Fibroblast of the conjunctiva (primary cell): ENCODE results near the gene NGRN.
"Not testable (repeated sequence)": the region's sequence is repeated elsewhere in the genome, so short reads cannot be mapped to it uniquely, and the experiment has no call there.

ENCODE experiments used
- DNase-seq: peaks from one replicate; pipeline ENCODE4 v3.0.0-alpha.2; 2010; ENCODE audit warnings: low read depth

The NGRN gene

DNA sequence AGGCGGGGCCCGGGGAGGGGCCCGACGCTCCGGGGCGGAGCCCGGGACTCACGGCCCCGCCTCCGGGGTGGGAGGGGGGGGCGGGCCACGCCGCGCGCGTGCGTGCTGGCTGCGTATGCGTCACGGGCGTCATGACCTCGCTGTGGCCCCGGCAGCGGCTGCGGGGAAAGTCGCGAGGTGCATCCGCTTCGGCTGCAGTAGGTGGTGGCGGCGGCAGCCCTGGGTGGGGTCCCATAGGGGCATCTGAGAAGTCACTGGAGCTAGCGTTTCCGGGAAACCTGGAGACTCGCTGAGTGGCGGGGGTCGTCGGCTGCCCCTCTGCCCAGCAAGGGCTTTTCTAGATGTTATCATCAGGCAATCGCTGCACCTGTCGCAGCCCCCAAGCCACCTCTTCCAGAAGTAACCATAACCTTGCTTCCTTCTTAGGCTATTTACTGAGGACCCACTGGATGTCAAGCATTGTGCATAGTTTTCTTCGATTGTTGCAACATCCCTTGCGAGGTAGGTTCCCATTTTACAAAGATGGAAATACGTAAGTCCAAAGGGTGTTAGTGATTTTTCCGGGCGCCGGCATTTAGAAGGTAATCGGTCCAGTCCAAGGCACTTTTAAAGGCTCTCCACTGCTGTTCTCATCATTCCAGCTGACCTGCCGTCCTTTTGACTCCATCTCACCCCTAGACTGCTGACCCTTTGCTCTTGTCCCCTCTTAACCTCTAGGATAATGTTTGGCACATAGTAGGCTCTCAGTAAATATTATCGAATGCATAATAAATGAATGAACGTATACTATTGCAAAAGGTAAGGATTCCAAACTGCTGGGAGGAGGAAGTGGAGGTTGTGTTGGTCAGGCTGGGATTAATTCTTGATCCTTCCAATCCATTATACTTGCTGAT lies 31.1 kb upstream of the NGRN start, which contains the start of gene GDPGP1:
Gene GDPGP1, plus strand, starts transcription at position 114 of the 893 bp plus-strand sequence. CDS start 6,700 bp downstream, outside the sequence.
- DNase-seq = no peak

DNA sequence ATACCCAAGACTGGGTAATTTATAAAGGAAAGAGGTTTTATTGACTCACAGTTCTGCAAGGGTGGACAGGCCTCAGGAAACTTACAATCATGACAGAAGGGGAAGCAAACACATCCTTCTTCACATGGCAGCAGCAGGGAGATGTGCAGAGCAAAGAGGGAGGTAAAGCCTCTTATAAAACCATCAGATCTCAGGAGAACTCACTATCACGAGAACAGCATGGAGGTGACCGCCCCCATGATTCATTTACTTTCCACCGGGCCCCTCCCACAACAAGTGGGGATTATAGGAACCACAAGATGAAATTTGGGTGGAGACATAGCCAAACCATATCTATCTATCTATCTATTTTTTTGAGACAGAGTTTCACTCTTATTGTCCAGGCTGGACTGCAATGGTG lies 26.1 kb upstream of the NGRN start:
- no peak for DNase-seq

DNA sequence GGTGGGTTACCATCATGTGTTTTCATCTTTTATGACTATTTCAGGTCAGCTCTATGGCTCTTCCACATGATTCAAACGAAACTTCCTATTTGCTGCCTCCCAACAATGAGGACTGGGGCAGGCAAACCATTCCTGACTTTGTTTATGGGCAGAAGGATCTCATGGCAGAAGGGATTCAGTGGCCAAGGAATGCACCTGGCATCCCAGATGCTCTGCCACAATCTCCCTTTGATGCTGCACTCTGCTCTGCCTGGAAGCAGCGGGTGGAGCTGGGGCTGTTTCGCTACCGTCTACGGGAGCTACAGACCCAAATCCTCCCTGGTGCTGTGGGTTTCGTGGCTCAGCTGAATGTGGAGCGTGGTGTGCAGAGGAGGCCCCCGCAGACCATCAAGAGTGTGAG lies 24.6 kb upstream of the NGRN start:
- DNase-seq = no peak

DNA sequence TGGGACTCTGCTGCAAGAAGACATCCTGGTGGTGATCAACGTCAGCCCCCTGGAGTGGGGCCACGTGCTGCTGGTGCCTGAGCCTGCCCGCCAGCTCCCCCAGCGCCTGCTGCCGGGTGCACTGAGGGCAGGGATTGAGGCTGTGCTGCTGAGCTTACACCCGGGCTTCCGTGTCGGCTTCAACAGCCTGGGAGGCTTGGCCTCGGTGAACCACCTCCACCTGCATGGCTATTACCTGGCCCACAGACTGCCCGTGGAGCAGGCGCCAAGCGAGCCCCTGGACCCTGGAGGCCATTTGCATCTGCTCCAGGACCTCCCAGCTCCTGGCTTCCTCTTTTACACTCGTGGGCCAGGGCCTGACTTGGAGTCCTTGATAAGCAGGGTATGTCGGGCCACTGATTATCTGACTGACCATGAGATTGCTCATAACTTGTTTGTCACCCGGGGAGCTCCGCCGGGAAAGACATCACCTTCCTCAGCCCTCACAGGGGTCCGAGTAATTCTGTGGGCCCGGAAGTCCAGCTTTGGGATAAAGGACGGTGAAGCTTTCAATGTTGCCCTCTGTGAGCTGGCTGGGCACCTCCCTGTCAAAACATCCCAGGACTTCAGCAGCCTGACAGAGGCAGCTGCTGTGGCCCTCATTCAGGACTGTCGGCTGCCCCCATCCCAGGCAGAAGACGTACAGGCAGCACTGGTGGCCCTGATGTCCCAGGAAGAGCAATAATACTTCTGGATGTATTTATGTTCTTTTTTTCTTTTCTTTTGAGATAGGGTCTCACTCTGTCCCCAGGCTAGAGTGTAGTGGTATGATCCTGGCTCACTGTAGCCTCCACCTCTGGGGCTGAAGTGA lies 23.9 kb upstream of the NGRN start:
- DNase-seq = no peak

DNA sequence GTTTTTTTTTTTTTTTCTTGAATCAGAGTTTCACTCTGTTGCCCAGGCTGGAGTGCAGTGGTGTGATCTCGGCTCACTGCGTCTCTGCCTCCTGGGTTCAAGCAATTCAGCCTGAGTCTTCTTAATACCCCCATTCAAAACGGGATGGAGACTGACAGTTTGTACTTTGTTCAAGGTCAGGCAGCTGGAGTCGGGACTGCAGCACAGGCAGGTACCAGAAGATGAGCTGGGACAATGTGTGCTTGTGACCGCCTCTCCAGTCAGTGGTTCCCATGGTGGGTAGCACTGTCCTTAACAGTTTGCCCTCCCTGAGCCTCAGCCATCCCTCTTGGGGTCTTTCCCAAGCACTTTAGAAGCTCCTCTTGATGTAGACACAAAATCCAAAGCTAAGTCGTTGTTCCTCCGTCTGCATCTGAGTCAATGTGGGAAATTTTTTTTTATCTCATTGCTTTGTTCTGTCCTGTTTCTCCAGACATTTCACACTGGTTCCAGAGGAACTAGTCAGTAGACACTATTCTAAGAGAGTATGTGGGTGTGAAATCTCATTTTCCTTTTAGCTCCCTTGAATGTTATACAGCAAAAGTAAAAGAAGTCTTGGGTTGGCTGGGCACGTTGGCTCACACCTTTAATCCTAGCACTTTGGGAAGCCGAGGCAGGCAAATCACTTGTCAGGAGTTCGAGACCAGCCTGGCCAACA lies 21.4 kb upstream of the NGRN start:
- DNase-seq = no peak

DNA sequence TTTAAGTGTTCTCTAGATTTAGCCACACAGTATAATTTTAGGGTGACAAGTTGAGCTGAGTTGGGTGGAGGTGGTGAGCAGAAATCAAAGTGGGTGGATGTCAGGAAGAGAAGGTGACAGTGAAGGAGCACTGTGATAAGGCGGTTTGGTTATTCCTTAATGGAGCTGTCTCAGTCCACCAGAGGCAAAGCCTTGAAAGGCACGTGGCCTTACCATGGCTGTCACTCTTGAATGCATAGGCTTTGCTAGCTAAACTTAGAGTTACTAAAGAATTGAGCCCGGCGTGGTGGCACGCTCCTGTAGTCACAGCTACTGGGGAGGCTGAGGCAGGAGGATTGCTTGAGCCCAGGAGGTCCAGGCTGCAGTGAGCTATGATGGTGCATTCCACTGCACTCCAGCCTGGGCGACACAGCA lies 16.7 kb upstream of the NGRN start:
- no peak for DNase-seq

DNA sequence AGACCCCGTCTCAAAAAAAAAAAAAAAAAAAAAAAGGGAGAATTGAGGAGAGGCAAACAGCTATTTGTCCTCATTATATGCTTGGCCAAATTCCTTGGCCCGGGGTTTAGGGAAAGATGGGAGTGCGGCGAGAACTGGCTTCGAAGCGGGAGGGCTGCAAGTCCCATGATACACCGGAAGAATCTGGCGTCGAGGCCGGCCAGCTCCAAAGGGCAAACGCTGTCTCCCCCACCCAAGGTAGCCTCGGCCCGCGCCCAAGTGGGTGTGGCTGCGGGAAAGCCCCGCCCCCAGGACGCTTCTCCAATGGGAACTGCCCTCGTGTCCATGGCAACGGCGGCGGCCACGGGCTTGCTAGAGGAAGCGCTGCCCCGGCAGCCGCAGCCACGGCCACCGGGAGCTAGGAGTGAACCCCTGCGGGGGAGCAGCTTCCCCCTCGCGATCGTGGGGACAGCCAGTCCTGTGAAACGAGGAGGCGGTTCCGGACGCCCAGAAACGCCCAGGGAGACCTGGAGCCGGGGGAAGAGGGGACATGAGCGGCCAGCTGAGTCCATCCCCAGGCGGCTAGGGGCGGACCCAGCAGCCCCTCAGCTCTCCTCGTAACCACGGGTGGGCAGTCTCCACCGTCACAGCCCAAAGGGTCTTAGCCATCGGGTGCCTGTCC lies 16.1 kb upstream of the NGRN start, which contains the start of gene TTLL13:
Gene TTLL13, plus strand, starts transcription at position 354 of the 661 bp plus-strand sequence. CDS start 1,075 bp downstream, outside the sequence.
- DNase-seq = peak; percentile 64

DNA sequence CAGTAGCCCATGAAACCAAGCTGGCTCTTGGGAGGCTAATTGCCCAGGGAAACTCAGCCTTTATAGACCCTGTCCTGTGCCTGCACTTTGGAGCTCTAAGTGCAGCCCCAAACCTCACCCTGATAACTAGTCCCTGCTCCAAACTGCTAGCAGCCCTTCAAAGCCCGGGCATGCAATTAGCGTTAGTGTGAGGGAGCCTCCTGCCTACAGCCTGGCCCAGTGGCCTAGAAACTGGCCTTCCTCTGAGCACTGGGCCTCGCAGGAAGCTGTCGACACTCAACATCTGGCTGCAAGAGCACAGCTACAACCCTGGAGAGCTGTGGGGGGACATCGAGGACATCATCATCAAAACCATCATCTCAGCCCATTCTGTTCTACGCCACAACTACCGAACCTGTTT lies 7.7 kb upstream of the NGRN start:
- no peak for DNase-seq

DNA sequence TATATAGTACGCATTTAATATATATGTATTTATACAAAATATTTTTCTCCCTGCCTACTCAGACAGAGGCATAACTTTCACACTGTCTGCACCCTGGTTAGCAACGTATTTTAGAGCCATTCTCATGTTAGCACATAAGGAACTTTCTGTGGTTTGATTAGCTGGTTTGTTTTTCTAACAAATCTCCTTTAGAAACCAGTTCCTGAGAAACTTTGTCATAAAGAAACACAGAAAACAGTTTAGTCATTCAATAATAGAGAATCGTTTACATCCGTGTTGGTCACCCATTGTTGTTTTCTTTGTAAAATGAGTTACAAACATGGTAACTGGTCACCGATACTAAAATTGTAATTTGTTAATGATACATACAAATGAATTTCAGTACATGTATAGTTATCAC lies 5.9 kb upstream of the NGRN start:
- no peak for DNase-seq

DNA sequence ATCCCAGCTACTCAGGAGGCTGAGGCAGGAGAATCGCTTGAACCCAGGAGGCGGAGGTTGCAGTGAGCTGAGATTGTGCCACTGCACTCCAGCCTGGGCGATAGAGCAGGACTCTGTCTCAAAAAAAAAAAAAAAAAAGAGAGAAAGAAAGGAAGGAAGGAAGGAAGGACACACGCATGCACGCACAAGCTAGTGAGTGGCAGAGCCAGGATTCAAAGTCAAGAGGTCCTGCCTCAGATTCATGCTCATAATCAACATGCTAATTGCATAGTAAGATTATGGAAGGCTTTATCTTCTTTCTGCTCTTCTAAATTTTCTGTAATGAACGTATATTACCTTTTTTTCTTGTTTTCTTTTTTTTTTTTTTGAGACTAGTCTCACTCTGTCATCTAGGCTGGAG lies 4.7 kb upstream of the NGRN start:
- not testable (repeated sequence) for DNase-seq

DNA sequence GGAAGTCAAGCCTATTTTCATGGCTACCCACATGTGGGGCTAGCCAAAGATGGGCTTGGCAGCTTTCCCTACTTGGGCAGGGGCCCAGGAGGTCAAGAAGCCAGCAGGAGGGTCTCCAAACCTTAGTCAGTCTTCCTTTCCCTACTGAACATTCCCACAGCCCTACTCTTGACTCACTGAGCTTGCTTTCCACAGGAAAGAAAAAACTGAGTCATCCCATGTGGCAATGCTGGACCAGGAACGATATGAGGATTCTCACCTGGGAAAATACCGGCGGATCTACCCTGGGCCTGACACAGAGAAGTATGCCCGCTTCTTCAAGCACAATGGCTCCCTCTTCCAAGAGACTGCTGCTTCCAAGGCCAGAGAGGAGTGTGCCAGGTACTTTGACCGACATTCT lies 3.7 kb upstream of the NGRN start:
- DNase-seq = no peak

DNA sequence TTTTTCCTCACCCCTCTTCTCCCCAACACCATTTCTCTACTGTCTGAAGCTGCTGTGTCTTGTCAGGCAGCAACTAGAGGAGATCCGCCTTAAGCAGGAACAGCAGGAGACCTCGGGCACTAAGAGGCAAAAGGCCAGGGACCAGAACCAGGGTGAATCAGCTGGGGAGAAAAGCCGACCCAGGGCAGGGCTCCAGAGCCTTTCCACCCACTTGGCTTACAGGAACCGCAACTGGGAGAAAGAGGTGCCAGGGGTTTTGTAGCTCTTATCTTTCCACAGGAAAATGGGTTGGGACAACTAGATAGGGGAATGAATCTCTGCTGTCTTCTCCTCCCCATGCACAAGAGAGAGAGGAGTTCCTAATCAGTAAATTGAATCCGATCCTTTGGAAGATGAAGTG lies 3.0 kb upstream of the NGRN start:
- DNase-seq = no peak

DNA sequence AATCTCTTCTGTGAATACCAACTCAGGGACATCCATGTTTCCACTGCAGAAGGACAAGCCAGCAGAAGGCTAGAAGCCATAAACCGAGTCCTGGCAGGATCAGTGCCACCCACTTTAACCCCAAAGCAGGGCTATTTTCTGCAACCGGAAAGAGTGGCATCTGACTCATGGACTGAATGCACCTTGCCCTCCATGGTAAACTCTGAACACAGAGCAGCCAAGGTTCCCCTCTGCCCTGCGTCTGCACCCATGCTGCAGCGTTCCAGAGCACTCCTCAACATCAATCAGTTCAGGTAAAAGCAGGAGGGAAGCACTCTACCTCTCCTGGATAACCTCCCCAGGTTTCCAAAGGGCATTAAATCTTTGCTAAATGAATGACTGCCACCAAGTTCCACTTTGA lies 801 bp upstream of the NGRN start:
- no peak for DNase-seq

DNA sequence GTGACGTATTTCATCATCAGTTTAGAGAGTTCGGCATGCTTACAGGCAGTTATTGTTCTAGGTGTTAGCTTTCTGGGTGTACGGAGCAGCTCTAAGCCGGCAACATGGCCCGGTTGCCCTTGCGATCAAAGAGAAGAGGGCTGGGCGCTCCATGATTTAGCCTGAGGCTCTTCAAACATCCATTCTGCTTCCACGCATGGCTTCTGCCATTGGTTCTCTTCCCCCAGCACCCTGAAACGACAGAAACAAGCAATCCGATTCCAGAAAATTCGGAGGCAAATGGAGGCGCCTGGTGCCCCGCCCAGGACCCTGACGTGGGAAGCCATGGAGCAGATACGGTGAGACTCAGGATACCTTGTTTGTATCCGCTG lies 574 bp downstream of the NGRN start:
- DNase-seq = no peak

DNA sequence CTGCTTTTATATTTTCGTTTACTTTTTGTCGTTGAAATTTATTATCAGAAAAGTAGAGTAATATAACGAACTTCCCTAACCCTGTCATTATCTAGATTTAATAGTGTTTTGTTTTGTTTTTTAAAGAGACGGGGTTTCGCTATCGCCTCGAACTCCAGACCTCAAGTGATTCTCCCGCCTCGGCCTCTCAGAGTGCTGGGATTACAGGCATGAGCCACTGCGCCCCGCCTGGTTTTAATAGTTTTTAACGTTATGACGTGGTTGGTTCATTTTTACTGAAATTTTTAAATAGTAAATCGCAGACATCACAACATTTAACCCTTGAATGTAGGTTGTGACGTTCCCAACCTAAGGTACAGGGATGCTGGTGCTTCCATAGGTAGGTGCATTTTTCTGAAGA lies 1.0 kb downstream of the NGRN start:
- no peak for DNase-seq

DNA sequence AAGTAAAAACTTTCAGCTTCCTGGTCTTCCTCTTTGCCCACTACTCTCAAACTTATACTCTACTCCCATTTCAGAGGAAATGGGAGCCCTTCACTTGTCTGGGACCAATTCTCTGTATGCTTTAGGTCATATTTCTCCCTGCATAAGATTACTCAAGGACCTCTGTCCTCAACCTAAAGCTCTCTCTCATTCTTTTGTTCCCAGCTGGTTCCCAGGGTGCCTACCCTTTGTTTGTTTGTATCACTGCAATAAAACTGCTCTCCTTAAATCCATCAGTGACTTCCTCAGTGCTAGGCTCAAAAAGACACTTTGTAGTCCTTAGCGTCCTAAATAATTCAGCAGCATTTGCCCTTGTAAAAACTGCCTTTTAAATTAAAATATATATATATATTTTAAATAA lies 2.9 kb downstream of the NGRN start:
- DNase-seq = no peak

DNA sequence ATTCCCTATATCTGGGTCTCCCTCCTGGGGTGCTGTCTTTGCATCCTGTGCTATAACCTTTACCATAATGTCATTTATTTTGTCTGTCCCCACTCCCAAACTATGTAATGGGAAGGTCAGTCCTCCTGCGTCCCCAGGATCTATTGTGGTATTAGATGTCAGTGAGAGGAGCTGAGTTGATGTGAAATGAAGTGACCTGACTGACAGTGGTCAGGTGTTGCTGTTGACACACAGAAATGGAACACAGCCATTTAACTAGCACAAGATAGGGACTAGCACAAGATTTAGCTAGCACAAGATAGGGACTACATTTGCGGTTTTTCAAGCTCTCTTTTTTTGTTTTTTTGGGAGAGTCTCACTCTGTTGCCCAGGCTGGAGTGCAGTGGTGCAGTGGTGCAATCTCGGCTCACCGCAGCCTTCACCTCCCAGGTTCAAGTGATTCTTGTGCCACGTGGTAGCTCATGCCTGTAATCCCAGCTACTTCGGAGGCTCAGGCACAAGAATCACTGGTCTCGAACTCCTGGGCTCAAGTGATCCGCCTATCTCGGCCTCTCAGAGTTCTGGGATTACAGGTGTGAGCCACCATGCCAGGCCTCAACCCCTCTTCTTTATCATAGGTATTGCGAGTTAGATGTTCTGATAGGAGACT lies 5.2 kb downstream of the NGRN start:
- no peak for DNase-seq

DNA sequence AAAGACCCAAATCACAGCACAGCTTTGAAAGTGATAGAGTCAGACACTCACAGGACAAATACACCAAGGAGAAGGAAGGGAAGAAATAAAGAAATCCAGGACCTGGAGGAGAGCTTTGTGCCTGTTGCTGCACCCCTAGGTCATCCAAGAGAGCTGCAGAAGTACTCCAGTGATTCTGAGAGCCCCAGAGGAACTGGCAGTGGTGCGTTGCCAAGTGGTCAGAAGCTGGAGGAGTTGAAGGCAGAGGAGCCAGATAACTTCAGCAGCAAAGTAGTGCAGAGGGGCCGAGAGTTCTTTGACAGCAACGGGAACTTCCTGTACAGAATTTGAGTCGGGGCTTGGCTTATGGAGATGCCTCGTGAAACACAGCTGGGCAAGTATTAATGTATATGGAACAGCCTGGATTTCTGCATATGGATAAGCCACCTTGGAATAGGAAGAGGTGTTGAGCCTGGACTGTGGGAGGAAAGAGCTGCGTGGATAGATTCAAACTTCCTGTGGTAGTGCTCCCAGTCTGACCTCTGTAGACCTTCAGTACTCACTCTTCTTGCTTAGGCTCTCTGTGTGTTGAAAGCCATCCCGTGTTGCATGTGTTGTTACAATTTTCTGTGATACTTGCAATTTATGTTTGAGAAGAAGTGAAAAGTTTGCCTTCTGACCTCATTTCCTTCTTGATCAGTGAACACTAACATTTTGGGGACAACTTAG lies 6.1 kb downstream of the NGRN start:
- DNase-seq = no peak

DNA sequence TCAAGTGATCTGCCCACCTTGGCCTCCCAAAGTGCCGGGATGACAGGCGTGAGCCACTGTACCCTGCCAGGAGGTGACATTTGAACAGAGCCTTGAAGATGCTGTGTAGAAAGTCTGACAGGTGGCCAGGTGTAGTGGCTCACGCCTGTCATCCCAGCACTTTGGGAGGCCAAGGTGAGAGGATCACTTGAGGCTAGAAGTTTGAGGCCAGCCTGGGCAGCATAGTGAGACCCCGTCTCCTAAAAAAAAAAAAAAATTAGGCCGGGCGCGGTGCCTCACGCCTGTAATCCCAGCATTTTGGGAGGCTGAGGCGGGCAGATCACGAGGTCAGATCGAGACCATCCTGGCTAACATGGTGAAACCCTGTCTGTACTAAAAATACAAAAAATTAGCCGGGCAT lies 13.0 kb downstream of the NGRN start:
- DNase-seq = not testable (repeated sequence)

DNA sequence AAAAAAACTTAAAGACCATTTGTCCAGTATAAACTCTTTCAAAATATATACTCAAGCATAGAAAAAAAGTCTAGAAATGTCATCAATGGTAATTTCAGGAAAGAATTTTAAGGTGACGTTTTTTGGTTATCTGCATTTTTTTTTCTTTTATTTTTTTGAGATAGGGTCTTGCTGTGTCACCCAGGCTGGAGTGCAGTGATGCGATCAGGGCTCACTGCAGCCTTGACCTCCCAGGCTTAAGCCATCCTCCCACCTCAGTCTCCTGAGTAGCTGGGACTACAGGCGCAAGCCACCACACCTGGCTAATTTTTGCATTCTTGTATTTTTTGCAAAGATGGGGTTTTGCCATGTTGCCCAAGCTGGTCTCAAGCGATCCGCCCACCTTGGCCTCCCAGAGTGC lies 15.3 kb downstream of the NGRN start:
- not testable (repeated sequence) for DNase-seq

DNA sequence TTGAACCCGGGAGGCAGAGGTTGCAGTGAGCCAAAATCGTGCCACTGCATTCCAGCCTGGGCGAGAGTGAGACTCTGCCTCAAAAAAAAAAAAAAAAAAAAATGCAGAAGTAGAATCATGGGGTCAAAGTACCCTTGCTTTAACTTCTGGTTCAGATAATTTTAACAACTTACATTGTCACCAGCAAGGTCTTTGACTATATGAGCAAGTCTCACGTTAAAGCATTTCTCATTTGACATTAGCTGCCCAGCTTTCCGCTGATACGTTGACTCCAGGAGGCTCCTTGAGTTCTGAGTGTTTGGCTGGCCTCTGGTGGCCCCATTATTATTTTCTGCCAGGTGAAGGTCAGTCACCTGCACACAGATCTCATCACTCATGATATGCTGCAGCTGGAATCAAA lies 16.2 kb downstream of the NGRN start:
- not testable (repeated sequence) for DNase-seq
